Naive thymus-derived CD4-positive, alpha-beta T cell (primary cell): ENCODE results near the gene RAB18. TPM values are rescaled to one million over a fixed set of nuclear protein-coding genes. Genes with fewer than 3 reads are reported as not detected.

Source experiments
- ATAC-seq: fragments of 150-1000 bp; cut with Tn5 transposase; 2 replicates; pipeline ENCODE4 v1.10.0; 2021; ENCODE audit warnings: mild to moderate bottlenecking, moderate library complexity
- CTCF ChIA-PET: fragments of 350-600 bp; sonication (Branson Sonifier 250); formaldehyde crosslinking; loops from one replicate; lab custom pipeline; 2021; ENCODE audit warnings: antibody characterized with exemption; lab: Charles Lee
- POLR2A ChIA-PET: fragments of 350-600 bp; sonication (Branson Sonifier 250); formaldehyde crosslinking; loops from one replicate; lab custom pipeline; 2021; ENCODE audit warnings: antibody characterized with exemption, inconsistent platforms; lab: Charles Lee
- DNase-seq, 9 donors: peaks; one replicate each; pipeline versions ENCODE4 v3.0.0 to v3.0.0-alpha.2; 2020 to 2022; ENCODE audit warnings: mixed read lengths in 1 of 9
- H3K27ac ChIP-seq: one replicate; pipeline ENCODE4 v1.7.0; 2013; ENCODE audit warnings: mild to moderate bottlenecking, low read depth, low read length, moderate library complexity
- H3K27me3 ChIP-seq, 2 donors: one replicate each; pipeline ENCODE4 v1.7.0; 2013; ENCODE audit warnings: low read length in 2 of 2, mild to moderate bottlenecking in 2 of 2, moderate library complexity in 2 of 2; ENCODE audit not compliant: control insufficient read depth in 2 of 2, insufficient read depth in 2 of 2
- H3K36me3 ChIP-seq, 3 experiments: 1 replicate in 2 of 3; 2 replicates in 1 of 3; pipeline ENCODE4 v1.7.0; 2013; ENCODE audit warnings: low read length in 3 of 3, mild to moderate bottlenecking in 3 of 3, moderate library complexity in 1 of 3; ENCODE audit not compliant: insufficient read depth in 3 of 3, control insufficient read depth in 2 of 3
- H3K4me1 ChIP-seq, 2 donors: one replicate each; pipeline ENCODE4 v1.7.0; 2013; ENCODE audit warnings: low read length in 2 of 2, mild to moderate bottlenecking in 2 of 2, moderate library complexity in 1 of 2; ENCODE audit not compliant: control insufficient read depth in 2 of 2, insufficient read depth in 2 of 2
- H3K4me3 ChIP-seq: 2 replicates; pipeline ENCODE4 v1.7.0; 2013; ENCODE audit warnings: mild to moderate bottlenecking, low read length
- H3K9me3 ChIP-seq, 3 experiments: 1 replicate in 2 of 3; 2 replicates in 1 of 3; pipeline ENCODE4 v1.7.0; 2013; ENCODE audit warnings: low read length in 3 of 3; ENCODE audit not compliant: control insufficient read depth in 2 of 3
- H3K27ac Mint-ChIP-seq, 9 donors: one replicate each; pipeline ENCODE4 v1.8.0; 2020 to 2022; ENCODE audit warnings: mixed read lengths in 9 of 9, mild to moderate bottlenecking in 8 of 9, moderate library complexity in 5 of 9, inconsistent platforms in 2 of 9
- H3K27me3 Mint-ChIP-seq, 5 donors: one replicate each; pipeline ENCODE4 v1.8.0; 2021 to 2022; ENCODE audit warnings: mixed read lengths in 5 of 5, mild to moderate bottlenecking in 1 of 5
- H3K36me3 Mint-ChIP-seq, 5 donors: one replicate each; pipeline ENCODE4 v1.8.0; 2020 to 2022; ENCODE audit warnings: mixed read lengths in 5 of 5, mild to moderate bottlenecking in 3 of 5, inconsistent platforms in 1 of 5
- H3K4me1 Mint-ChIP-seq, 7 donors: one replicate each; pipeline ENCODE4 v1.8.0; 2020 to 2022; ENCODE audit warnings: mixed read lengths in 7 of 7, mild to moderate bottlenecking in 3 of 7, inconsistent platforms in 1 of 7
- H3K4me3 Mint-ChIP-seq, 10 donors: one replicate each; pipeline ENCODE4 v1.8.0; 2020 to 2022; ENCODE audit warnings: mild to moderate bottlenecking in 10 of 10, mixed read lengths in 10 of 10, moderate library complexity in 6 of 10, inconsistent platforms in 2 of 10
- H3K9me3 Mint-ChIP-seq, 11 donors: one replicate each; pipeline ENCODE4 v1.8.0; 2020 to 2022; ENCODE audit warnings: mixed read lengths in 11 of 11, mild to moderate bottlenecking in 4 of 11, inconsistent platforms in 1 of 11, moderate library complexity in 1 of 11
- intact Hi-C, 2 donors: fragments of 100-400 bp; cut with micrococcal nuclease; formaldehyde crosslinking; loops; one replicate each; pipeline ENCODE4 v1.15.1; 2023
- polyA plus RNA-seq, 2 donors: library from polyadenylated mRNA; unstranded; fragments of 300-500 nt; fragmentation: Illumina TruSeq; gene quantifications; one replicate each; pipeline ENCODE4 v1.2.3, GENCODE V29; 2021
- total RNA-seq, 6 experiments: library from RNA in 5 of 6; stranded (reverse) in 5 of 6; gene quantifications; 1 replicate in 5 of 6; 2 replicates in 1 of 6; pipeline ENCODE4 v1.2.3 and lab custom pipeline; 2021 to 2026

The RAB18 gene
- total and polyA plus RNA-seq, 7 experiments from 2014 or later = 54.0 to 96.1 (median 73.6) TPM

- no peak overlapping the region for H3K27ac ChIP-seq
- Mint-ChIP-seq H3K27me3 (peaks cover 0 to 11% (median 9%) of the 10 kb centered on the region in 5 donors), H3K4me3 (no peak overlapping the region), H3K27ac (no peak overlapping the region), H3K4me1 (no peaks in the 10 kb centered on the region), H3K36me3 (peaks cover 0 to 14% (median 11%) of the 10 kb centered on the region in 5 donors), H3K9me3 (peaks cover 0 to 6% (median 0%) of the 10 kb centered on the region in 11 donors)
- H3K36me3 ChIP-seq = no peaks in the 10 kb centered on the region
- no peaks in the 10 kb centered on the region for H3K9me3 ChIP-seq
- CTCF ChIA-PET = no interaction called here
- ATAC-seq = no peak
- H3K27me3 ChIP-seq = no peaks in the 10 kb centered on the region
- intact Hi-C loops = no loop called here
- no peak for DNase-seq
- H3K4me1 ChIP-seq = no peaks in the 10 kb centered on the region
- H3K4me3 ChIP-seq = no peak overlapping the region
- POLR2A ChIA-PET = no interaction called here
Measured at GRCh38 chr10:27581225-27581624, 77.1 kb downstream of the RAB18 start.

GRCh38 chr10:27584302-27584701 is 80.2 kb downstream of the RAB18 start:
- Histone ChIP-seq H3K4me3 (no peak overlapping the region), H3K27me3 (no peaks in the 10 kb centered on the region), H3K4me1 (no peaks in the 10 kb centered on the region), H3K9me3 (no peaks in the 10 kb centered on the region), H3K27ac (no peak overlapping the region), H3K36me3 (no peaks in the 10 kb centered on the region)
- no peak overlapping the region for H3K4me3 Mint-ChIP-seq
- ATAC-seq (no peak), DNase-seq (no peak)
- H3K27ac Mint-ChIP-seq = no peak overlapping the region
- CTCF ChIA-PET = interaction anchor here (0.6 kb wide), 1 partner anchor 12 kb away, joined by 3 read pairs; no protein-coding TSS in a partner anchor
- H3K27me3 Mint-ChIP-seq = peaks cover 7 to 25% (median 17%) of the 10 kb centered on the region in 5 donors
- intact Hi-C loops = no loop called here
- H3K4me1 Mint-ChIP-seq = no peaks in the 10 kb centered on the region
- H3K36me3 Mint-ChIP-seq = peaks cover 0 to 26% (median 9%) of the 10 kb centered on the region in 5 donors
- peaks cover 2 to 24% (median 9%) of the 10 kb centered on the region in 11 donors for H3K9me3 Mint-ChIP-seq
- POLR2A ChIA-PET = no interaction called here

Other genes starting within 250 kb of the RAB18 start
- gene MKX, start 241.5 kb downstream of the RAB18 start, total RNA-seq = not detected
- not detected for gene MKX, start 241.5 kb downstream of the RAB18 start, polyA plus RNA-seq